BE2C (cell line): ENCODE results near the gene ZNF565.

Experiments
- DNase-seq: peaks from one replicate; pipeline ENCODE4 v3.0.0-alpha.2; 2020
- H3K27me3 ChIP-seq: fragments of 250-450 bp; sonication (Bioruptor Pico); 2 replicates; pipeline ENCODE4 v1.5.1; 2020; ENCODE audit warnings: mild to moderate bottlenecking
- H3K36me3 ChIP-seq: fragments of 250-450 bp; sonication (Bioruptor Pico); 2 replicates; pipeline ENCODE4 v1.5.1; 2020; ENCODE audit warnings: mild to moderate bottlenecking
- H3K4me1 ChIP-seq: fragments of 250-450 bp; sonication (Bioruptor Pico); 2 replicates; pipeline ENCODE4 v1.5.1; 2020
- H3K4me3 ChIP-seq: 2 replicates; pipeline ENCODE4 v1.5.1; 2011; ENCODE audit warnings: low read depth, low read length
- H3K9me3 ChIP-seq: fragments of 250-450 bp; sonication (Bioruptor Pico); 2 replicates; pipeline ENCODE4 v1.5.1; 2020
- CTCF ChIP-seq: IDR thresholded peaks from 2 replicates; pipeline ENCODE4 v1.5.1; 2012; ENCODE audit warnings: mild to moderate bottlenecking, low read depth, low read length

The ZNF565 gene

GRCh38 chr19:36256064-36256463, 41.6 kb upstream of the ZNF565 start:
- H3K4me1 ChIP-seq: no peaks in the 10 kb centered on the region
- no peak for DNase-seq
- H3K27me3 ChIP-seq: no peaks in the 10 kb centered on the region
- H3K4me3 ChIP-seq: no peak overlapping the region
- TF ChIP-seq CTCF: no peak
- H3K9me3 ChIP-seq: 0 out of 2 replicates have a peak, but pooled peaks cover 3% of the 10 kb centered on the region
- no peaks in the 10 kb centered on the region for H3K36me3 ChIP-seq

GRCh38 chr19:36255316-36255715, 40.9 kb upstream of the ZNF565 start:
- no peaks in the 10 kb centered on the region for H3K27me3 ChIP-seq
- H3K4me3 ChIP-seq: no peak overlapping the region
- DNase-seq: no peak
- 0 out of 2 replicates have a peak, but pooled peaks cover 3% of the 10 kb centered on the region for H3K9me3 ChIP-seq
- no peaks in the 10 kb centered on the region for H3K36me3 ChIP-seq
- no peaks in the 10 kb centered on the region for H3K4me1 ChIP-seq
- no peak for TF ChIP-seq CTCF

- TF ChIP-seq CTCF: no peak
- Histone ChIP-seq H3K36me3 (no peaks in the 10 kb centered on the region), H3K4me3 (no peak overlapping the region), H3K4me1 (no peaks in the 10 kb centered on the region), H3K9me3 (0 out of 2 replicates have a peak, but pooled peaks cover 3% of the 10 kb centered on the region), H3K27me3 (no peaks in the 10 kb centered on the region)
- DNase-seq: no peak
Measured at GRCh38 chr19:36254848-36255247, 40.4 kb upstream of the ZNF565 start.

- no peaks in the 10 kb centered on the region for H3K27me3 ChIP-seq
- no peak for DNase-seq
- H3K4me1 ChIP-seq: no peaks in the 10 kb centered on the region
- TF ChIP-seq CTCF: no peak
- no peaks in the 10 kb centered on the region for H3K9me3 ChIP-seq
- no peaks in the 10 kb centered on the region for H3K36me3 ChIP-seq
- H3K4me3 ChIP-seq: no peak overlapping the region
Measured at GRCh38 chr19:36252047-36252446, 37.6 kb upstream of the ZNF565 start.

- Histone ChIP-seq H3K27me3 (peaks cover 17% of the 10 kb centered on the region), H3K9me3 (no peaks in the 10 kb centered on the region), H3K4me1 (no peaks in the 10 kb centered on the region), H3K4me3 (peak overlapping the region; percentile 34; the same call in 1 of the 2 replicates), H3K36me3 (no peaks in the 10 kb centered on the region)
- TF ChIP-seq CTCF: no peak
- no peak for DNase-seq
Measured at GRCh38 chr19:36246006-36246481, 31.6 kb upstream of the ZNF565 start.

- peak overlapping the region; percentile 34 for H3K4me3 ChIP-seq
- no peak for TF ChIP-seq CTCF
- no peaks in the 10 kb centered on the region for H3K4me1 ChIP-seq
- H3K36me3 ChIP-seq: no peaks in the 10 kb centered on the region
- peaks cover 17% of the 10 kb centered on the region for H3K27me3 ChIP-seq
- DNase-seq: peak; percentile 34
- H3K9me3 ChIP-seq: no peaks in the 10 kb centered on the region
Measured at GRCh38 chr19:36245210-36246005, 30.9 kb upstream of the ZNF565 start.
